T-helper 17 cell (primary cell): ENCODE data around the gene AMPD1. TPM values are rescaled to one million over a fixed set of nuclear protein-coding genes. Genes with fewer than 3 reads are reported as not detected.

Source experiments
- ATAC-seq: fragments of 150-1000 bp; cut with Tn5 transposase; 2 replicates; pipeline ENCODE4 v1.10.0; 2021; ENCODE audit warnings: mild to moderate bottlenecking, moderate library complexity
- DNase-seq, 3 donors: peaks; one replicate each; pipeline versions ENCODE4 v3.0.0 to v3.0.0-alpha.2; 2020 to 2021
- H3K9me3 ChIP-seq: one replicate; pipeline ENCODE4 v1.7.0; 2013; ENCODE audit warnings: low read length, mild to moderate bottlenecking; ENCODE audit not compliant: control insufficient read depth, poor library complexity, severe bottlenecking
- H3K27ac Mint-ChIP-seq: one replicate; pipeline ENCODE4 v1.8.0; 2022; ENCODE audit warnings: mild to moderate bottlenecking, moderate library complexity, mixed read lengths
- H3K27me3 Mint-ChIP-seq: one replicate; pipeline ENCODE4 v1.8.0; 2022; ENCODE audit warnings: mixed read lengths
- H3K36me3 Mint-ChIP-seq: one replicate; pipeline ENCODE4 v1.8.0; 2022; ENCODE audit warnings: low read depth, mixed read lengths
- H3K4me1 Mint-ChIP-seq: one replicate; pipeline ENCODE4 v1.8.0; 2022; ENCODE audit warnings: mild to moderate bottlenecking, mixed read lengths
- H3K4me3 Mint-ChIP-seq: one replicate; pipeline ENCODE4 v1.8.0; 2022; ENCODE audit warnings: mild to moderate bottlenecking, moderate library complexity, mixed read lengths
- total RNA-seq, 4 donors: library from RNA in 2 of 4; stranded (reverse) in 2 of 4; gene quantifications; one replicate each; pipeline ENCODE4 v1.2.3 and lab custom pipeline; 2022 to 2026

Gene AMPD1
- not detected for total RNA-seq
- total RNA-seq (lab: John Stamatoyannopoulos, UW), result 0 to 0.15 reads per million in 2 donors

DNA sequence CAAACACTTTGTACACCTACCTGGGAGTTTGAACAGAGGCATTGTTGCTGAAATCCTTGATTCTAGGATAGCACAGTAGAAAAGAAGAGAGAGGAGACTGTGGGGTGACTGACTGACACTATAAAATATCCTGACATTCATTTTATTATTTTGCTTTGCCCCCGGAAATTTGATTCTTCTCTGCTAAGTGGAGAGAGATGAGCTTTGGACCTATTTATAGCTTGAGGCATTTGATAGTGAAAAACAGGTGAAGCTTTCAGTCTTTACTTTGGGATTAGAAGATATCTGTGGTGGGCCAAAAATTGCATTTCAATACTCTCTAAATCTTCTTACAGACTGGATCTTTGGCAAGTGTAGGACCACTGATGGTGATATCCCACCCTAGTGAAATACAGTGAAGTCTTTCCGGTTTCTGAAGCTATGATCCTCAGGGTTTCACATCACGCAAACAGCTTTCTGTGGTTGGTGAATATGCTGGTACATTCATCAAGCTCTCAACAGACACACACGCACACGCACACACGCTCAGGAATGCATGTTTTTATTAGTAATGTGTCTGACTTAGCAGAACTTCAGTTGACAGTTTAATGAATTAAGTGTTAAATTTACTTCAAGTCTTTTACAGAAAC lies at the start of gene AMPD1:
Gene AMPD1, minus strand, starts transcription at position 117 of the 629 bp plus-strand sequence. Its CDS starts 75 bp downstream, at position 42.
- no peaks in the 10 kb centered on the region for H3K4me1 Mint-ChIP-seq
- peaks cover 18% of the 10 kb centered on the region for H3K27me3 Mint-ChIP-seq
- no peaks in the 10 kb centered on the region for H3K36me3 Mint-ChIP-seq
- no peaks in the 10 kb centered on the region for H3K9me3 ChIP-seq
- DNase-seq (no peak), ATAC-seq (no peak)
- no peak within 1 kb of the TSS for H3K27ac Mint-ChIP-seq
- no peak within 1 kb of the TSS for H3K4me3 Mint-ChIP-seq

DNA sequence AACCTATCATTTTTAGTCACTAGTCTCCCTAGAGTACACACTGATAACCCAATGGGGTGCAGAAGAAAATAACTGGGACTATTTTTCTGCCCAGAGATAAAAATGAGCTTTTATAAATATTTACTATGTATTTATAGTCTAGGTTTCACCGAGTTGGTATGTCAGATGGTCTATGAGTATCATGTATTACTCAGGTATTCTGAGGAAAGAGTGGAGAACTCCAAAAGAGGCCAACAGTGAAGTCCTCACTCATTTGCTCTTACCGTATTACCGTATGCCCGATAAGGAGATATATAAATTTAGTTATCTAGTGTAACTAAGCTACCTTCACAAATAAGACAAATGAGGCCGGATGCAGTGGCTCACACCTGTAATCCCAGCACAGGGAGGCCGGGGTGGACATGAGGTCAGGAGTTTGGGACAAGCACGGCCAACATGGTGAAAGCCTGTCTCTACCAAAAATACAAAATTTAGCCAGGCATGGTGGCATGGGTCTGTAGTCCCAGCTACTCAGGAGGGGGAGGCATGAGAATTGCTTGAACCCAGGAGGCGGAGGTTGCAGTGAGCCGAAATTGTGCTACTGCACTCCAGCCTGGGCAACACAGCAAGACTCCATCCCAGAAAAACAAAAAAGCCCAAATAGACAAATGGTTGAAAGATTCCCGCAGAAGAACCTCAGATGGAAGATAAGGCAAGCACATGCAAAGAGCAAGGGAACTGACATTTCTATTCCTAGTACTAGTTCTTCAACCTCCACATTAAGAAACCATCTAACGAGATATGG lies 46.8 kb upstream of the AMPD1 start:
- Mint-ChIP-seq H3K36me3 (peaks cover 3% of the 10 kb centered on the region), H3K4me1 (peaks cover 36% of the 10 kb centered on the region), H3K4me3 (peak overlapping the region; percentile 72), H3K27ac (peak overlapping the region; percentile 90), H3K27me3 (no peaks in the 10 kb centered on the region)
- no peaks in the 10 kb centered on the region for H3K9me3 ChIP-seq
- ATAC-seq (no peak), DNase-seq (no peak)

DNA sequence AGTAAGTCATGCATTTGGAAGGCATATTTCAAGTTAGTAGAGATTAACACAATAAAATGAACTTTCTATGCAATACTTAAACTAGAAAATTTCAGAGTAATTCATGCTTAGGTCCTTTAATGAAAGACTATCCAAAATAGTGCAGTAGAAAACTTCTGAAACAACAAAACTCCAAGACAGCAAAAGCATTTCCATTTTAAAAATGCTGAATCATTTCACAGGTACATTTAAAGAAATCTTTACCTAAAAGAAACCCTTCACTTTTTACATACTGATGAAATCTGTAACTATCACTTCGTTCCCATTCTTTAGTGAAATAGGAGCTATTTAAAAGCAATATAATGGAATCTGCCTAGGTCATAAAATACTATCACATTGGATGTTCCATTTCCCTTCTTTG lies 45.0 kb upstream of the AMPD1 start:
- no peaks in the 10 kb centered on the region for H3K27me3 Mint-ChIP-seq
- peaks cover 32% of the 10 kb centered on the region for H3K4me1 Mint-ChIP-seq
- H3K36me3 Mint-ChIP-seq, result peaks cover 12% of the 10 kb centered on the region
- DNase-seq (no peak), ATAC-seq (no peak)
- H3K9me3 ChIP-seq, result no peaks in the 10 kb centered on the region
- H3K4me3 Mint-ChIP-seq, result no peak overlapping the region
- H3K27ac Mint-ChIP-seq, result peak overlapping the region; percentile 90

DNA sequence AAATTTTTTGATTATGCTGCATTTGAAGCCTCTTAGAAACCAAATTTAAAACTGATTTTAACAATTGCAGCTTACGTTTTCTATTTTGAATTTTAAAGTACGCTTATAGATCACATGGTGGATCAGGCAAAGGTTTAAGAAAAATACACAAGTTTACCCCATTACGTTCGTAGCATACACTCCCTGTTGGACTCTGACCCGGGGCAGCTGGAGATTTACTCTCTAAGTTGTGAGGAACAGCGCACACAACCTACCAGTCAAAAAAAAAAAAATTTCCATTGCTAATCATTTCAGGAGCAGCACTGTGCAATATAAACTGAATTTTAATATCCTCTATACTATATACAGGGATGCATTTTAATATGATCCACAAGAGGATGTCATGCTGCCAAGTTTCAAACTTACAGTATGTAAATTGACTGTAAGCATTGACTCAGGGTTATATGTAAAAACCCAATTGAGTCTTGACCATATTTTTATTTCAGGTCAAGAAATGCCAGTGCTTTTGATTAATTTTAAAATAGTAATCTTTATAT lies 42.0 kb upstream of the AMPD1 start:
- no peak for ATAC-seq
- H3K9me3 ChIP-seq, result no peaks in the 10 kb centered on the region
- Mint-ChIP-seq H3K4me3 (no peak overlapping the region), H3K4me1 (peaks cover 22% of the 10 kb centered on the region), H3K27ac (peak overlapping the region; percentile 67), H3K36me3 (peaks cover 12% of the 10 kb centered on the region), H3K27me3 (no peaks in the 10 kb centered on the region)
- DNase-seq, result no peak

DNA sequence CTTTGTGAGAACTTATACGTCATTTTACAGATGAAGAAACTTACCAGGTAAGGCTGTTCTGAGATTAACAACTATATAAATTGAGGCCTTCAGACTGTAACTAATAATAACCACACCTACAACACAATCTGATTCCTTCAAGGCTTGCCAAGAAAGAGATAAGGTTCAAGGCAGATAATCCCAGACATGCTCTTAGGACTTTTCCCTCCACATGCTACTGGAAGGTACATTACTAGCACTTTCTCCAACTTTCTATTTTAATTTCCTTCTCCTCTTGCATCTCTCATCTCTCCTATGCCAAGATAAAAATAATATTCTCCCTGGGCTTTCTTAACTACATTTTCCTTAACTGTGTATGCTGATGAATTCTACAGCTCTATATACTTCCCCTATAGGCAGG lies 40.1 kb upstream of the AMPD1 start:
- ATAC-seq (no peak), DNase-seq (no peak)
- no peak overlapping the region for H3K4me3 Mint-ChIP-seq
- H3K27me3 Mint-ChIP-seq, result no peaks in the 10 kb centered on the region
- peaks cover 9% of the 10 kb centered on the region for H3K36me3 Mint-ChIP-seq
- peaks cover 11% of the 10 kb centered on the region for H3K4me1 Mint-ChIP-seq
- H3K27ac Mint-ChIP-seq, result peak overlapping the region; percentile 67
- H3K9me3 ChIP-seq, result no peaks in the 10 kb centered on the region

DNA sequence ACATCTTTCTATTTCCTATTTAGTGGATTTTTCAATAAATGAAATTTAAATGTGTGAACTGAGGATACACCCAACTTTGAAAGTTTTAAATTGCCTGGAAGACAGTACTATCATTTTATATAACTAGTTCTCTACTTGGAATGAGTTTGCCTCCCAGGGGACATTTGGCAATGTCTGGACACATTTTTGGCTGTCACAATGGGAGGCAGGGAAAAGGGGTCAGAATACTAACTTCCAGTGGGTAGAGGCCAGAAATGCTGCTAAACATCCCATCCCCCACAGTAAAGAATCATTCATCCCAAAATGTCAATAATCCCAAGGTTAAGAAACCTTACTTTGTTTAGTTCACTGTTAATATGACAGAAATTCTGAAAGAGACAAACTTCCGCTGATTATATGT lies 34.4 kb upstream of the AMPD1 start:
- Mint-ChIP-seq H3K4me3 (no peak overlapping the region), H3K27me3 (no peaks in the 10 kb centered on the region), H3K36me3 (peaks cover 8% of the 10 kb centered on the region), H3K4me1 (peaks cover 6% of the 10 kb centered on the region), H3K27ac (peak overlapping the region; percentile 67)
- DNase-seq (no peak), ATAC-seq (no peak)
- H3K9me3 ChIP-seq, result no peaks in the 10 kb centered on the region

DNA sequence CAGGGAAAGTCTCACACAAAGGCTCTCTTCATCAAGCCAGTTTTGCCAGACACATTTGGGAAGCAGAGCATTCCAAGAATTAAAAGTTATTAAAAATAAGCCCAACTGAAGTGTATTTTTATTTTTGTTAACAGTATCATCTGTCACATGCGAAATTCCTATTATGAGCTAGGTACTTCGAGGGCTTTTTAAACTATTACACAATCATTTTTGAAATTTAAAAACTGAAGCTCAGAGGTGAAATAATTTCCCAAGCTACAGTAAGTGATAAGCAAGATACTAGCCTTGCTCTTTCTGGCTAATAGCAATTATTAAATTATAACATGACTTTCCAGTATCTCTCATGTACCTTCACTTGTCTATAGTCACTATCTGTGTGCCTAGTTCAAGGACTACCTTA lies 33.2 kb upstream of the AMPD1 start:
- ATAC-seq, result no peak
- H3K27ac Mint-ChIP-seq, result peak overlapping the region; percentile 67
- no peaks in the 10 kb centered on the region for H3K27me3 Mint-ChIP-seq
- no peak for DNase-seq
- H3K9me3 ChIP-seq, result no peaks in the 10 kb centered on the region
- H3K4me1 Mint-ChIP-seq, result peaks cover 6% of the 10 kb centered on the region
- no peak overlapping the region for H3K4me3 Mint-ChIP-seq
- peaks cover 10% of the 10 kb centered on the region for H3K36me3 Mint-ChIP-seq

DNA sequence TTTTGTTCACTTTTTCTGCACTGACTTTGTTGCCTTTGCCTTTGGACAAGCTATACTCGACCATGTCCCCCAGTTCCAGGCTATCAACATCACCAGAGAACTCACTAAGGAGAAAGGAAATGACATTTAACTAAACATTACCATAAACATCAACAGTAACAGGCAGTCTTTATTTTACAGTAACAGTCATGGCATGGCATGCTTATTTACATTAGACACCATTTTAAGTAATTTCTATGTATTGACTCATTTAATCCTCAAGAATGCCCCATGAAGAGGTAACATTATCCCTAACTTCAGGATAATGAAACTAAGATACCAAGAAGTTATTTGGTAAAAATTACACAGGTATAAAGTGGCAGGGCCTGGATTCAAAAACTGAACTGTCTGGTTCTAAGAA lies 29.9 kb upstream of the AMPD1 start:
- Mint-ChIP-seq H3K36me3 (peaks cover 13% of the 10 kb centered on the region), H3K27me3 (no peaks in the 10 kb centered on the region), H3K4me1 (peaks cover 8% of the 10 kb centered on the region), H3K4me3 (no peak overlapping the region), H3K27ac (peak overlapping the region; percentile 88)
- DNase-seq (no peak), ATAC-seq (no peak)
- no peaks in the 10 kb centered on the region for H3K9me3 ChIP-seq

DNA sequence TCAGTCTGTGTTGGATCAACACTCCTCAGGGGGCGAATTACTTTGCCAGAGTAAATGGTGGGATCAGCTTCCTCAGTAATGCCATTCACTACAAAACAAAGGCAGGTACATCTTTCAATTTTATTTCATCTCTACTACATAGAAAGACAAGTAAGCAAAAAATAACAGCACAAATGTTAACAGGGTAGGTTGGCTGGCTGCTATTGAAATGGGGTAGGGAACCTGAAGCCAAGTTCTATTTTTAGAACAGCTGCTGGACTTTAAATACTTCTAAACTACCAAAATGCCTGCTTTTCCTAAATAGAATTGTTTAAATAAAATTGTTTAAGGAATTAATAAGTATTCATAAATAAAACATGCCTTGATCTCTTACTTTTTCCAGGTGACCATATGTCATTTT lies 28.6 kb upstream of the AMPD1 start:
- no peak for DNase-seq
- Mint-ChIP-seq H3K27me3 (no peaks in the 10 kb centered on the region), H3K4me3 (peak overlapping the region; percentile 43), H3K27ac (peak overlapping the region; percentile 88), H3K36me3 (peaks cover 13% of the 10 kb centered on the region), H3K4me1 (peaks cover 8% of the 10 kb centered on the region)
- no peaks in the 10 kb centered on the region for H3K9me3 ChIP-seq
- no peak for ATAC-seq

DNA sequence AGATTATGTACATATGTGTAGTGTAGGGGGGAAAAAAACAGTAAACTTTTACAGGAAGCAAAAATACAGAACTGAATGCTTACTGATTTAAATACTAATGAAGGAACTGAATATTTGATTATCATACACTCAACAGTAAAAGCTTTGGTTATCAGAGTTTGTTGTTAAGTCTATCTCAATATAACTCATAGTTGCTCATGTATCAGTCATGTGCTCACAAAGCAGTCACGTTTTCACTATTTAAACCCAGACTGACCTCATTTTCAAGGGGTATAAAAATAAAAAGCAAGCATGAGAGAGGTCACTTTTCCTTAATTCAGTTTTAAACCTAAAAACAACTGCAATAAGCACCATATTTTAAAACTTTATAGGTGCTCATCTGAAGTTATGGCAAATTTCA lies 28.1 kb upstream of the AMPD1 start:
- peaks cover 10% of the 10 kb centered on the region for H3K36me3 Mint-ChIP-seq
- no peaks in the 10 kb centered on the region for H3K27me3 Mint-ChIP-seq
- no peaks in the 10 kb centered on the region for H3K9me3 ChIP-seq
- ATAC-seq, result no peak
- no peak for DNase-seq
- H3K27ac Mint-ChIP-seq, result peak overlapping the region; percentile 70
- H3K4me1 Mint-ChIP-seq, result peaks cover 8% of the 10 kb centered on the region
- peak overlapping the region; percentile 41 for H3K4me3 Mint-ChIP-seq

DNA sequence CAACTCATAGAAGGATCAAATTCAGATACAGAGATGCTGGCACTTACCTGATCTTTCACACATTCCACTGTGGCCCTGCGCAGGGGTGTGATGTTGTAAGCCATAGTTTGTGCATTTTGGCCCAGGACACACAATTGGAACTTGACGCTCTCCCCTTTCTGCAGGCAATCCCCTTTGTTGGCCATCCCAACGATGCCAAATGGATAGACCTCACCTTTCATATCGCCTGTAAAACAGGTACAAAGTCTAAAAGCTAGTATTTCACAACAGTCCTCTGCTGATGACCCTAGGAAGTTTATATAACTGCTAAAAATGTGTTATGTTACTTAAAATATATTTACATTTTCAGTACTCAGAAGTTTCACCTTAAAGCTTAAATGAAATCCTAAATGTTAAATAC lies 25.1 kb upstream of the AMPD1 start:
- Mint-ChIP-seq H3K4me1 (peaks cover 20% of the 10 kb centered on the region), H3K27me3 (no peaks in the 10 kb centered on the region), H3K4me3 (peak overlapping the region; percentile 7), H3K36me3 (peaks cover 8% of the 10 kb centered on the region), H3K27ac (peak overlapping the region; percentile 6)
- no peak for ATAC-seq
- no peaks in the 10 kb centered on the region for H3K9me3 ChIP-seq
- no peak for DNase-seq

DNA sequence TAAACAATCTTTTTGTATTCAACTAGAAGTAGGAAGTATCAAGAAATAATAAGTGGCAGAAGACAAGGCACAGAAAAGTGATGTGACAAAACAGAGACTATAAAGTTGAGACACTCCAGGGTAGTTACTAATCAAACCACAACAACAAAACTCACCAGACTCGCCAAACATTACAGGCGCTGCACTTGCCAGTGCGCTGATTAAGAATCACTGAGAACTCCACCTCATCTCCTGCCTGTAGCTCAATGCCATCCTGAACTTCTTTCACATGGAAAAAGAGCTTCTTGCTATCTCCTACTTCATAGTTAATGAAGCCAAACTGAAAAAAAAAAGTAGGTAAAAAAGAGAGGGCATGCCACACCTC lies 24.1 kb upstream of the AMPD1 start:
- DNase-seq, result no peak
- no peaks in the 10 kb centered on the region for H3K9me3 ChIP-seq
- peak overlapping the region; percentile 64 for H3K4me3 Mint-ChIP-seq
- H3K27me3 Mint-ChIP-seq, result no peaks in the 10 kb centered on the region
- peaks cover 5% of the 10 kb centered on the region for H3K36me3 Mint-ChIP-seq
- H3K27ac Mint-ChIP-seq, result peak overlapping the region; percentile 27
- H3K4me1 Mint-ChIP-seq, result peaks cover 18% of the 10 kb centered on the region
- no peak for ATAC-seq

DNA sequence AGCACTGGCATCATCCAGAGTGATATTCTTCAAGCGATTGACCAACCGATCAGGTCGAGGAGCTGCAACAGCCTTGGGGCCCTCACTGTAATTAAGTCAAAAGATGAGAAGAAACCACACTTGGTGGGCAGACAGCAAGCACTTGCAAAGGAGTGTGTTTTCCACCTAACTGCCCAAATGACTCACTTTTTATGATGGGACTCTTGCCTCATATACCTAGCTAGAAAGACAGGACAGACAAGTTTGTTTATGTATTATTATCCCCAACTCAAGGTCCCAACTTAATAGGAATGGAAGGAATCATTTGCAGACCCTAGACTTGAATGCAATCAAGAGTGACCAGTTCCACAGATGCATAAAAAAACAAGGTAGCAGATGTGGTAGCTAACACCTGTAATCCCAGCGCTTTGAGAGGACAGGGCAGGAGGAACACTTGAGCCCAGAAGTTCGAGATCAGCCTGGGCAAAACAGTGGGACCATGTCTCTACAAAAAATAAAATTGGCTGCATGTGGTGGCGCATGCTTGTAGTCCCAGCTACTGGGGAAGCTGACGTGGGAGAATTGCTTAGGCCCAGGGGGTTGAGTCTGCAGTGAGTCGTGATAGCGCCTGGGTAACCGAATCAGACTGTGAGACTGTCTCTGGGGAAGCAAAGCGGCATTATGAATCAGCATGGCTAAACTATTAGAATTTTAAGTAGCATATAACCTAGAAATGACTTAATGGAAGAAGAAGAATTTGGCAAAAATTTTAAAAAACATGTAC lies 23.5 kb upstream of the AMPD1 start:
- Mint-ChIP-seq H3K4me1 (peaks cover 20% of the 10 kb centered on the region), H3K27ac (peak overlapping the region; percentile 27), H3K36me3 (peaks cover 4% of the 10 kb centered on the region), H3K4me3 (peak overlapping the region; percentile 64), H3K27me3 (no peaks in the 10 kb centered on the region)
- ATAC-seq, result no peak
- H3K9me3 ChIP-seq, result no peaks in the 10 kb centered on the region
- DNase-seq, result no peak
